CD4-positive, alpha-beta T cell treated with Interferon alpha-2 for 1 hour (primary cell): ENCODE results near the gene MALSU1.

Source experiments
- DNase-seq, 2 donors: peaks; one replicate each; pipeline ENCODE4 v3.0.0-alpha.2; 2020 to 2022

The MALSU1 gene

DNA sequence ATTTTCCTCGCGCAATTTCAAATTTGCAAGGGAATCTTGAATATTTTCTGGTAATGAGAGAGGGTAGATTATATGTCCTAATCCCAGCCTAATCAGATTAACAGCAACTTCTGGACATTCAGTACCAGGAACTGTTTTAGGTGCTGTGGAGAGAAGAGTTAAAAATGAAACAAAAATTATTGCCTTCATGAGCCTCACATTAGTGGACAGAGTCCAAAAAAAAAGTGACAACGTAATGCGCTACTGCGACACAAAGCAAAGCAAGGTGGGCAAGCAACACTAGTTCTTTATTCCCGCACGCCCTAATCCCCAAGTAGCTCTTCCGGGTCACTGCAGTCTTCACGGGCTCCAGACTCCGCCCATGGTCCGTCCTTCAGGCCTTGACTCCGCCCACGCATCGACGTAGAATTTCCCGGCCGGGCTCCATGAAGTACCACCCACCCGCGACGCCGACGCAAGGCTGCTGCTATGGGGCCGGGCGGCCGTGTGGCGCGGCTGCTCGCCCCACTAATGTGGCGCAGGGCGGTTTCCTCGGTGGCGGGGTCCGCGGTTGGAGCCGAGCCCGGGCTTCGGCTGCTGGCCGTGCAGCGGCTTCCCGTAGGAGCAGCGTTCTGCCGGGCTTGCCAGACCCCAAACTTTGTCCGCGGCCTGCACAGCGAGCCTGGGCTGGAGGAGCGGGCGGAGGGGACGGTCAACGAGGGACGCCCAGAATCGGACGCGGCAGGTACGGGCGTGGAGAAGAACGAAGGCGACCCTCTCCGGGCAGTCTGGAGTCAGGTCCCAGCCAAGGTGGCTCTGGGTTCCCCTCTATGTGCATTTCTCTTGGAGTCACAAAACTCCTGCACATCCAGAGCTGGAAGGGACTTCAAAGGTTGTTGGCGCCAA lies at the start of gene MALSU1:
MALSU1 (plus strand) TSS at position 455 of the 885 bp plus-strand sequence; CDS start at position 469, 14 bp downstream.
- DNase-seq, result peak; percentile 96

- no peak for DNase-seq
Observed at GRCh38 chr7:23249486-23249885, 49.7 kb upstream of the MALSU1 start.

- no peak for DNase-seq
Observed at GRCh38 chr7:23254051-23254681, 45.0 kb upstream of the MALSU1 start.

DNA sequence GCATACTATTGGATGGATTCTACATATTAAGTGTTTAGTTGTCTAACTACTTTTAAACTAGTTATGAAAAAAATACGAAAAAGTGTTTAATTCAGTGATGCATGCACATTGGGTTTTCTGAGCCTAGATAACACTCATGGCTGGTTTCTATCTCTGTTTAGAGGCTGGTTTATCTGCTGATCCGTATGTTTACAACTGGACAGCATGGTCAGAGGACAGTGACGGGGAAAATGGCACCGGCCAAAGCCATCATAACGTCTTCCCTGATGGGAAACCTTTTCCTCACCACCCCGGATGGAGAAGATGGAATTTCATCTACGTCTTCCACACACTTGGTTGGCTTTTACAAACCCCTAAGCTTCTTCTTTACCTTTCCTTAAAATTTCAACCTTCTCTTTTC lies 42.4 kb upstream of the MALSU1 start:
- no peak for DNase-seq

DNA sequence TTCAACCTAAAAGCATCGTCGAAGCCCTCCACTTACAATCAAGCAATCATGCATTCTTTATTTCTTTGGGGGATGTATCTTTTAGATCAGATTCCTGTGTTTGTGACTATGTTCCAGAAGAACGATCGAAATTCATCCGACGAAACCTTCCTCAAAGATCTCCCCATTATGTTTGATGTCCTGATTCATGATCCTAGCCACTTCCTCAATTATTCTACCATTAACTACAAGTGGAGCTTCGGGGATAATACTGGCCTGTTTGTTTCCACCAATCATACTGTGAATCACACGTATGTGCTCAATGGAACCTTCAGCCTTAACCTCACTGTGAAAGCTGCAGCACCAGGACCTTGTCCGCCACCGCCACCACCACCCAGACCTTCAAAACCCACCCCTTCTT lies 38.8 kb upstream of the MALSU1 start:
- DNase-seq, result no peak

- peak; percentile 55 to 61 for DNase-seq
Observed at GRCh38 chr7:23261843-23262452, 37.2 kb upstream of the MALSU1 start.

- DNase-seq, result no peak
Observed at GRCh38 chr7:23264916-23265458, 34.2 kb upstream of the MALSU1 start.

DNA sequence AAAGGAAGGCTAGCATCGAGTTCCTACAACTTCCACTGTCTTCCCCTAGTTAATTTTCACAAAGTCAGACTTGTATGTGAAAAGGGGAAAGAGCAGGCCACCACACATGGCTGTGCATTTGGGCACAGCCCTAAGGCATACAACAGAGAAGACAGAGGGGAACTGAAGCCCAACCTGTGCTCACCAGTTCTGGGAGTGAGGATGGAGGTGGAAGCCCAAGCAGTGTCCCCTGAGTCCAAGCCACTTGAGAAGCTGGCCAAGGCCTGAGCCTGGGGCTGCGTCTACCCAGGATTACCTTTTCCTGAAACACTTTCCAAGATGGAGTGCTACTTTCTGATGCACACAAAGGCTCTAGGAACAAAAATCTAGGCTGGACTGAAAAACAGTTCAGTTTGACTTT lies 32.2 kb upstream of the MALSU1 start:
- DNase-seq, result no peak

DNA sequence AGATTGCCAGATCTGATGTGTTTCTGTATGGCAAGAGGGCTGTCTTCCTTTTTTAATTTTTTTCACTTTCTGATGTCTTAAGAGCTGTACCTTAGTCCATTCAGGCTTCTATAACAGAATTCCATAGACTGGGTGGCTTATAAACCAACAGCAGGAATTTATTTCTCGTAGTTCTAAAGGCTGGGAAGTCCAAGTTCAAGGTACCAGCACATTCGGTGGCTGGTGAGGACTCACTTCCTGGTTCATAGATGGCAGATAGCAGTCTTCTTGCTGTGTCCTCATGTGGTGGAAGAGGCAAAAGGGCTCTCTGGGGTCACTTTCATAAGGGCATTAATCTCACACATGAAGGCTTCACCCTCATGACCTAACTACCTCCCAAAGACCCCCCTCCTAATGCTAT lies 31.8 kb upstream of the MALSU1 start:
- no peak for DNase-seq

DNA sequence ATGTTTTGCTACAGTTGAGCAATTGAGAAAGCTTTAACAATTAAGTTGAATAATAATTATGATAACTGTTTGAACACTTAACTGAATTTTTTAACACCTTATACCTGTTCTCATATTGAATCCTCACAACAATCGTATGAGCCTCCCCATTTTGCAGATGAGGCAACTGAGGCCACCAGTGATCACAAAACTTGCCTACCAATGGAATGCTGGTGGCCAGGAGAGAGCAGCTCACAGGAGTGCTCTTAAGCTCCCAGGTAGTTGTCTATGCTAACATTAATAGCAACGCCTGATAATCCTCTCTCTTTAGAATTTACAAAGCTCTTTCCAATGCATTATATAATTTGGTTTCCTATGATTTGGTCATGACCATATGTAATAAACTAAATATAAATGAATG lies 31.0 kb upstream of the MALSU1 start:
- no peak for DNase-seq

GRCh38 chr7:23268746-23269145 lies 30.4 kb upstream of the MALSU1 start:
- DNase-seq, result no peak

DNA sequence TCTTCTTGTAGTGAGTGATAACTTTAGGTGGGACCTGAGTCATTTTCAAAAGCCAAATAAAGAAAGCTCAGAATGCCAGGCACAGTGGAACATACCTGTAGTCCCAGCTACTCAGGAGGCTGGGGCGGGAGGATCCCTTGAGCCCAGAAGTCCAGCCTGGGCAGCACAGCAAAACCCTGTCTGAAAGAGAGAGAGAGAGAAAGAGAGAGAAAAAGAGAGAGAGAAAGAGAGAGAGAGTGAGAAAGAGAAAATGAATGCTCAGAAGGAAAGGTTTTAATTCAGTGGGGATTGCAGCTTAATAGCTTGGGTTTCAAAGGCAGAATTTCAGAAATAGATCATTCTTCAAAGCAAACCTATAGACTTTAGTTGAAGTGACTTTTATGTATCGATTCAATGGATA lies 26.9 kb upstream of the MALSU1 start:
- no peak for DNase-seq

DNA sequence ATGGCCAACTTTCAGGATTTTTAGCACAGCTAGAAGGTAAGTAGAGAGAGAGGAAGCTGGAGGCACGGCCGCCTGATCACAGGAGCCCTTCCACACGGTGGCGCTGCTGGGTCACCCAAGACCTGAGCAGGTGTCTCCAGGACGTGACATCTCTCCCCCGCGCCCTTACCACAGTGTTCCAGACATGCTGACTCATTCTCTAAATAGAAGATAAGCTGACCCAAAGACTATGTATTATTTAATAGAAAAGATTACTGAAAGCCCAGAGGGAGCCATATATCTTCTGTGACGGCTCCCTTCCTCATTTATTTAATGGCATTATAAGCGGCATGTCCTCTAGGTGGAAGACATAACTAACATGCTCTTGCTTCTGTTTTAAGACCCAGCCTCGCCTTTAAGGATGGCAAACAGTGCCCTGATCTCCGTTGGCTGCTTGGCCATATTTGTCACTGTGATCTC lies 26.0 kb upstream of the MALSU1 start:
- peak; percentile 84 to 86 for DNase-seq

DNA sequence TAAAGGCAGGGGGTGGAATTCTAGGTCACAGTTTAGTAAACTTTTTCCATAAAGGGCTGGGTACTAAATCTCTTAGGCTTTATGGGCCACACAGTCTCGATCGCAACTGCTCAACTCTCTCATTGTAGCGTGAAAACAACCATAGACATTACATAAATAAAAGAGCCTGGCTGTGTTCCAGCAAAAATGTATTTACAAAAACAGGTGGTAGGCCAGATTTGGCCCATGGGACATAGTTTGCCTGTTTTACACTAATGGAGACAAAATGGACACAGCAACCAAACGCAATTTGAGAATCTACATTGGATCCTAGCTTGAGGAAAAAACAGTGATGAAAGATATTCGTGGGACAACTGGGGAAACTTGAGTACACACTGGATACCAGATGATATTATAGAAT lies 23.2 kb upstream of the MALSU1 start:
- DNase-seq, result no peak

DNA sequence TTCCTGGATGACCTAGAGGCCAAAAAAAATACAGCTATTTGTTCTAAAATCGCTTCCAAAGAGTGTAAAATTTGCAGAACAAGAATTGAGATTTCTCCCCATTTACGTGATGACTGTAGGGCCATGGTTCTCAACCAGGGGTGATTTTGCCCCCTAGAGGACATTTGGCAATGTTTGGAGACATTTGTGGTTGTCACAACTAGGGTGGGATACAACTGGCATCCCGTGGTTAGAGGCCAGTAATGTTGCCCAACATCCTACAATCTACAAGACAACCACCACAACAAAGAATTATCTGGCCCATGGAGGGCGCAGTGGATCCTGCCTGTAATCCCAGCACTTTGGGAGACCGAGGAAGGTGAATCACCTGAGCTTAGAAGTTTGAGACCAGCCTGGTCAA lies 22.8 kb upstream of the MALSU1 start:
- no peak for DNase-seq

DNA sequence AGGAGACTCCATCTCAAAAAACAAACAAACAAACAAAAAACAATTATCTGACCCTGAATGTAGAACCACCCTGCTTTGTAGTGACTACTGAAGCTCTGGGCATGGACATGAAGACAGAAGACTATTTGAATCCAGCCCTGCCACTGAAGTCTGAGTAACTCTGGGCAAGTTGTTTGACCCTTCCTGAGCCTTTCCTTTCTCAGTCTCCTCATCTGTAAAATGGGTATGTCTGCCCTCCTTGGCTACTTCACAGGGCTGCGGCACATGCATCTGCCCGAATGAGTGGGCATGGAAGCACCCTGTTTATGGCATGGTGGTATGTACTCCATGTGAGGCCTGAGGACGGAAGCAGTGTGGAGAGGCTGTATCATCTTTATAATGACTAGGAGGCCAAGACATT lies 22.2 kb upstream of the MALSU1 start:
- DNase-seq, result no peak

GRCh38 chr7:23277359-23277989 lies 21.7 kb upstream of the MALSU1 start:
- peak; percentile 39 to 68 for DNase-seq

DNA sequence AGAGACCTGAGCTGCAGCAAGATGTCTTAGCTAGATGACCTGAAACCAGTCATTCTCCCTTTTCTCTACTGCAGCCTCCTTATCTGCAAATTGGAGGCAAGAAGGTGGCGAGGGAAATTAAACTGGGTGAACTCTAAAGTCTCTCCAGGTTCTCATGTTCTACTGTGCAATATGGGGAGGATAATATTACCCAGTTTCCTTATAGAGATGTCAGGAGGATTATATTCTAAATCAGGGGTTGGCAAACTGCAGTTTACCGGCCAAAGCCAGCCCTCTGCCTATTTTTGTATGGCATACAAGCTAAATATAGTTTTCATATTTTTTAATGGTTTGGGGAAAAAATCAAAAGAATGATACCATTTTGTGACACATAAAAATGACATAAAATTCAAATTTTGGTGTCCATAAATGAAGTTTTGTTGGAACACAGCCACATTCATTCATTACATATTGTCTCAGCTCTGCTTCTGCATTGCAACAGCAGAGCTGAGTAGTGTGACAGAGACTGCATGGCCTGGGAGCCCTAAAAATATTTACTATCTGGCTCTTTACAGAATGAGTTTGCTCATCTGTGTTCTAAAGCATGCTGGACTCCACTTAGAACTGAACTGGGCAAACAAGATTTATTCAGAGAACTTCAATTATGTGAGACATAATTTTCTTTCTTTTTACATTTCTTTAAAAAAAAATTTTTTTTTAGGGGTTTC lies 19.2 kb upstream of the MALSU1 start:
- DNase-seq, result no peak

DNA sequence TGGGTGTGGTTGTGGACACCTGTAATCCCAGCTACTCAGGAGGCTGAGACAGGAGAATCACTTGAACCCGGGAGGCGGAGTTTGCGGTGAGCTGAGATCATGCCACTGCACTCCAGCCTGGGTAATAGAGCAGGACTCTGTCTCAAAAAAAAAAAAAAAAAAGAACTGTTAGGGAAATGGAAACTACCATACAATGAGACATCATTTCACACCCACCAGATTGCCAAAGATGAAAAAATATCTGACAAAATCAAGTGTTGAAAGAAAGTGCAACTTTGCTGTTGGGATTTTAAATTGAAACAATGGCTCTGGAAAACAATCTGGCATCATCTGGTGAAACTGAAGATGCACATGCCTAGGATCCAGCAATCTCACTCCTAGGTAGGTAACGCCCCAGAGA lies 16.1 kb upstream of the MALSU1 start:
- no peak for DNase-seq

DNA sequence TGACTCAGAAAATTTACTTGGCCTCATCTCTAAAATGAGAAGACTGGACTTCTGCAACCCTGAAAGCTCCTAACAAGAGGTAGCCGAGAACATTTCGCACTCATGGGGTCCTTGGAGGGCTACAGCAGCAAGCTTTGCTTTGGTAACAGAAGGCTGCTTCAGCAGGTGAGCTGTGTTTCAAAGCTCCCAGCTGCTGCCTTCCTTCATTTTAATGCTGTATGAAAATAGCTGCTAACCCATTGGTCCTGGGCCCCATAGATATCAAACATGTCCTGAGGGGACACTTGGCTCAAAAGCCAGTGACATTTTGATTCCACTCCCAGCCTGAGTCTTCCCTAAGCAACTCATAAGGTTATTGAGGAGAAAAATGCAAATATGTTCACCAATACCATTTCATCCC lies 14.3 kb upstream of the MALSU1 start:
- DNase-seq, result no peak

DNA sequence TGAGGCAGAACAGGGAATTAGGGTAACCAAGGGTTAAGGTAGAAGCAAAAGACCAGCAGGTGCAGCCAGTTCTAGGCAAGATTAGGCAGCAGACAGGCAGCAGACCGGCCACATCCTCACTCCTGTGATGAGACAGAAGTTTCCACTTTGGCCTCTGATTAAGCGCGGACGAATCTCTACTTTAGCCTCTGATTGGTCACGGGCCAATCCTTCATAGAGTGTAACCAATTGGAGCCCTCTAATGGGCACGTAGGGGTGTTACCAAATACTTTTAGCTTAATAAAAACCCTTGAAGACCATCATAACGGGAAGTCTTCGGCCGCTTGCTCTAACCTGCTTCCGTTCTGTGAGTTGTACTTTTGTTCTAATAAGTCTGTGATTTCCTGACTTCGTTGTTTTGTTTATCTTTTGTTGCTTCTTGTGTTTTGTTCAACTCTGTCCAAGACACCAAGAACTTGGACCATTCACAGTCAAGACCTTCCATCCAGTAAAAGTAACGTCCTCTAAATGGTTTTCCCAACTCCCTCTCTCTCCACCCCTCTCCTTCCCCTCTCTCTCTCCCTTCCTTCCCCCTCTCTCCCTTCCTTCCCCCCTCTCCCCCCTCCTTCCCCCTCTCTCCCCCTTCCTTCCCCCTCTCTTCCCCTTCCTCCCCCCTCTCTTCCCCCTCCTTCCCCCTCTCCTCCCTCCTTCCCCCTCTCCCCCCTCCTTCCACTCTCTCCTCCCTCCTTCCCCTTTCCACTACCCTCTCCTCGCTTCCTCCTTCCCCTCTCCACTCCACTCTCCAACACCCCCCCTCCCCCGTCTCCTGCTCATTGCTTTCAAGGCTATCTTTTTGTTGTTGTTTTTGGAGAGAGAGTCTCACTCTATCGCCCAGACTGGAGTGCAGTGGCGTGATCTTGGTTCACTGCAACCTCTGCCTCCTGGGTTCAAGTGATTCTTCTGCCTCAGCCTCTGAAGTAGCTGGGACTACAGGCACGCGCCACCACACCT lies 13.2 kb upstream of the MALSU1 start:
- no peak for DNase-seq
